ENCODE measurements around the gene LIN28A. TPM values are rescaled to one million over a fixed set of nuclear protein-coding genes. Genes with fewer than 3 reads are reported as not detected.
A peak's percentile ranks its signal among the peaks of the same experiment; 100 is the strongest.

Gene LIN28A
- total RNA-seq, 1 donor from 2014 or later, result not detected

DNA sequence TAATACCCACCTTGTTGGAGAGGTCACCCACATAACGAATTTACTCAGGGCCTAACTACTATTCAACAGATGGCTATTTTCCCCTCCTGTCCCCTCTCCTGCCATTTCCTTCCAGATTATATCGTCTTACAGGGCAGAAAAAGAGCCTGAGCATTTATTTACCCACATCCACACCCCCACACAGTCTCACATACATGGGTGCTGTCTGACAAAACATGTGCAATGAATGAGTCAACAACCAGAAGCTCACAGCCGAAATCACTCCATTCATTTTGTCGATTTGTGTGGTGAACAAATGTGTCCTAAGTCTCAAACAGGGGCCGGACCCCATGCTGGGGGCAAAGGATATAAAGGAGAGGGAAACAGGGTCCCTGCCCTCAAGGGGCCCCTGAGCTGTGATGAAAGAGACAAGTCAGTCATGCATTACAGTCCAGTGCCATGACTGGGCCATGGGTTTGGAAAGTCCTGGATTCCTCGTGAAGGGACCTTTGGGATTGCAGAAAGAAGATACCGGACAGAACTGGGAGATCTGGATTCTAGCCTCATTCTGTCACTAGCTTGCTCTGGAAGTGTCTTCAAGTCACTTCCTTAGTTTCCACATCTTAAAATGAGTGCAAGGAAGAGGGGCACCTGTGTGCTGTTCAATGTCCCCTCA lies 21.7 kb upstream of the LIN28A start:
- DNase-seq, result no peak

- DNase-seq, result no peak
Measured at GRCh38 chr1:26389604-26390247, 20.9 kb upstream of the LIN28A start.

DNA sequence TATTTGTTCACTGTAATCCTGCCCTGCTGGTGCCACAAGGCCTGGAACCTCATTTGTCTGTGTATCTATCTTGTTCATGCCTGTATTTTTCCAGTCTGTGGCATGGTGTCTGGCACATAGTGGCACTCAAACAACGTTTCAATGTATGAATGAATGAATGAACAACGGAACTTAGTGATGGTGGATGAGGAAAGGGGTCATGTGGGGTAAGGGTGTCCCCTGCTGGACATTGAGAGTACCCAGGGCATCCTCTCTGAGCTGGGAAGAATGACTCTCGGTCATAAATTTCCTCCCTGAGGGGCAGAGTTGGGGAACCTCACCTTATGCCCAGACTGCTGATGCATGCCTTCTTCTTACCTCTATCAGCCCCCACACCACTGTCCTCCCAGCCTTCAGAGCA lies 19.2 kb upstream of the LIN28A start:
- DNase-seq, result no peak

DNA sequence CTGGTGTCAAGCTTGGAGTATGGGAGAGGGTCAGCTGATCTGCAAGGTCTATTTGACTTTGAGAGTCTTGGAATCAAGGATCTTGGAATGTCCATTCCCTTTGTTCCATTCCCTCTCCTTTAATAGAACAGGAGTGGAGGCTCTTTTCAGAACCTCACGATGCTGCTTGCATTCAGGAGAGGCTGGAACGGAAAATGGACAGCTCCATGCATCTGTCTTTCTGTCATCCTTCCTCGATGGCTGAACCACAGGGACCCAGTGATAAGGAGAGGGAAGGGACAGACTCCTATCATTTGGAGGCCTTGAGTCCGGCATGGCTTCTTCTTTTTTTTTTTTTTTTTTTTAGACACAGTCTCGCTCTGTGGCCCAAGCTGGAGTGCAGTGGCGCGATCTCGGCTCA lies 14.9 kb upstream of the LIN28A start:
- DNase-seq, result no peak

DNA sequence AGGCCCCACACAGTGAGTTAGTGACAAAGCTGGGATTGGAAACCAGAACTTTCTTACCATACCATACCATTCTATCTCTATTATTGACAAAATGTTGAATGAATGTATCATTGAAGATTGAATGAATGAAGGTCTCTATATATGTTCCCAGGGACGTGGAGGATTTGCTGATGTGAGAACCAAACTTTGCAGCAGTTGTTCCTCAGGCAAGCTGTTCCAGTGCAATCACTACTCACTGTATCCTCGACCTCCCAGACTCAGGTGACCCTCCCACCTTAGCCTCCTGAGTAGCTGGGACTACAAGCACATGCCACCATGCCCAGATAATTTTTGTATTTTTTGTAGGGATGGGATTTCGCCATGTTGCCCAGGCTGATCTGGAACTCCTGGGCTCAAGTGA lies 11.6 kb upstream of the LIN28A start:
- DNase-seq, result no peak

- no peak for DNase-seq
Measured at GRCh38 chr1:26401891-26402290, 8.7 kb upstream of the LIN28A start.

GRCh38 chr1:26403656-26404055 lies 7.0 kb upstream of the LIN28A start:
- no peak for DNase-seq

DNA sequence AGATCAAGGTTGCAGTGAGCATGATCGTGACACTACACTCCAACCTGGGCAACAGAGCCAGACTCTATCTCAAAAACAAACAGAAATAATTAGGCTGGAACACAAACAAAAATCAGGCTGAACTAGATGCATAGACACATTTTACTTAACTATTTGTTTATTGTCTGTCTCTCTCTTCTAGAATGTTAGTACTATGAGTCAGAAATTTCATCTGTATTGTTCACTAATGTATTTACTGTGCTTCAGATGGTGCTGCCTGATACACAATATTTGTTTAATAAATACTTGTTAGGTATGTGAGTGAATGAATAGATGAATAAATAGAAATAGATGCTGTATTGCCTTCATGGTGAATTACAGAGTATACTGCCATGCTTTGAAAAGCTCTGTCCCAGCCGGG lies 6.0 kb upstream of the LIN28A start:
- no peak for DNase-seq

DNA sequence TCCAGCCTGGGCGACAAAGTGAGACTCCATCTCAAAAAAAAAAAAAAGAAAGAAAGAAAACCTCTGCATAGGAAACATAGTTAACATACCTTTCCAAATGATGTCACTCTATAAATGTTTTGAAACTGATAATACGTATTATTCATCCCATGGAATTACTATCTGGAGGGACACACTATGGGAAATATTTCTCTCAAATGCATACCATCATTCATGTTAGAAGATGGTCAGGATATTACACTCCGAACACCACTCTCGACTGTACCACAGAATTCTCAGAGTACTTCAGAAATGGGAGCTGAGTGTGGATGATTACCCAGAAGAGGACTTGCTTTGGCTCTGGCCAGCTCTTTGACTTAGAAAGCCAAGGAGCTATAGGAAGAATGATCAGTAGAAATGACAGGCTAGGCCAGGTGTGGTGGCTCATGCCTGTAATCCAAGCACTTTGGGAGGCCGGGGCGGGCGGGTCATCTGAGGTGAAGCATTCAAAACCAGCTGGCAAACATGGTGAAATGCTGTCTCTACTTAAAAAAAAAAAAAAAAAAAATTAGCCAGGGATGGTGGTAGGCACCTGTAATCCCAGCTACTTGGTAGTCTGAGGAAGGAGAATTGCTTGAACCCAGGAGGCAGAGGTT lies 5.2 kb upstream of the LIN28A start:
- DNase-seq, result no peak

GRCh38 chr1:26408604-26409003 lies 2.0 kb upstream of the LIN28A start:
- peak; percentile 72 for DNase-seq

- no peak for DNase-seq
Measured at GRCh38 chr1:26409191-26409807, 1.3 kb upstream of the LIN28A start.

DNA sequence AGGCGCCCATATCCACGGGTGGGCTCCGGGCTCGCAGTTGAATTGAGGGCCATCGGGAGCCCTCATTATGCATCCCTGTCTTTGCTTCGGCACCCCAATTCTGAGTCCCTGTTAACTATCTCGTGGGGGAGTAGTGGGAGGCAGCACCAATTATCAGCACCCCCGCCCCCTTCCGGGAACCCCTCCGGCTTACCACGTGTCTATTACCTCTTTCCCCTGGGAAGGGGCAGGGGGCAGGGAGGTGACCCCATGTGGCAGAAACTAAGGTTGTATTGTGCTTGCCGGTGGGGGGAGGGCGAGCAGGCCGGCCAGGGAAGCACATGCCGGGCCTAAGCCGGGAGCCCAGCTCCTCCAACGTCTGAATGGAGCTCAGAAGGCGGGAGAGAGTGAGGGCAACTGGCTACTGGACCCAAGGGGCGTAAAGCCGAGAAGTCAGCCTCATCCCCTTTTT lies 1.0 kb downstream of the LIN28A start:
- no peak for DNase-seq

DNA sequence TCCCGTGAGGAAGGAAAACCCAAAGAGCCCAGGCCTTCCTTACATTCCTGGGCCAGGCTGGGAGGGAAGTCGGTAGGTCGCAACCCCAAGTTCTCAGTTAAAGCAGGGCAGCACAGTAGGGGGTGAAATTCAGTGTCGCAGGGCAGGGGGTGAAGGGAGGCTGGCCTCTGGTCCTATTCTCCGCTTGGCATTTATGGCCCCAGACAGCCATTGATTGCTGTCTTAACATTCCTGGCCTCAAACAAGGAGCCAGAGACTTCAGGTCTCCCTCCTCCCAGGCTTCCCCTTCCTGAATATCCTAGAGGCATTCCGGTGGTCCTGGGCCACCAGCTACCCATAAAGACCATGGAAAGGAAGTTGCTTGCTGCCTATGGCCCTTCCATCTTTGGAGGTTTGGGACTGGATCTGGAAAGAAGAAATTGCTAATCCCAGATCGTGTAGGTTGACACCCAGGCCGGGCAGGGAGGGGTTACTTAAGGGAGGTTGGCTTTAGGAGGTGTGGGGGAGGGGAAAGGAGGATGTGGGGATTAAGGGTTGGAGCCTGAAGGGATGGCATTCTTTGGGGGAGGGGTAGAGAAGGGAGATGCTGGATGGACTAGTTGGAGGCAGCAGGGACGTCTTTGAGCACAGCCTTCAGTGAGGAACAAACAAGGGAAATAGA lies 1.7 kb downstream of the LIN28A start:
- DNase-seq, result no peak

DNA sequence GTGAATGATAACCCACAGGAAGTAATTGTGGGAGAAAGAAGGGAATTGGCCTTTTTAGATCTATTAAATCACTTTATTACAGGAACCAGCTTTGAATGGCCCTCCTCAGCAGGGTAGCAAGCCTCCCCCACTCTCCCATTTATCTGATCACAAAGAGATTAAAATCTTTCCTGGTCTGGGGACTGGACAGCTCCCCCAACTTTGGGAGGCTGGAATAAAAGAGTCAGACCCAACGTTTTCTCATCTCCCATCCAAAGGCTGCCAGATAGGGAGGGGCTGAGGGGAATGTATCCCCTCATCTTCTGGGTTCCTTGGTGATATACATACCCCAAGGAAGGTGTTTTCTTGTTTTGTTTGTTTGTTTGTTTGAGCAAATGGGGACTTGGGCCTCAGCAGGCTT lies 2.4 kb downstream of the LIN28A start:
- no peak for DNase-seq

DNA sequence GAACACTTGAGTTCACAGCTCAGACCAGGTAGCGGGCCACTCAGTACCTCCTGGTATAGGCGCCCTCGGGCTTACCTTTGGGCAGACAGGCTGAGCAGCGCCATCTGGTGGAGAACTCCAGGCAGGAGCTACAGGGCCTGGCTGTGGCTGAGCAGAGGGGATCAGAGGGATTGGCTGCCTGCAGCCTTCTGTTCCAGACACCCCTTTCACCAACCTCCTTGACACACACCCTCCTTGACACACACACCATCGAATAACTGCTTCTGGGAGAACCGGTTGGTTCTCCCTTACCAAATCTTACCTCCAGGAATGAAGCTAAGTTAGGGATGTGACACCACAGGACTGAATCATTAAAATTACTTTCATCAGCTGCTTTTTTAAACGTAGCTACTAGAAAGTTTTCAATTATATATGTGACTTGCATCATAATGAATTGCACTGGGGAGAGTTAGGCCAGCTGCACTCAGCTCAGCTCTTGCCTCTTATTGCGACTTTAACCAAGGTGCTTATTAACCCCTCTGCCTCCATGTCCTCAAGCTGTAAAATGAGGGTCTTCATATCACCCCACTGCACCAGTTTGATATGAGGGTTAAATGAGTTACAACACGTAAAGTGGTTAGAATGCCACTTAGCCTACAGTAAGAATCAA lies 6.6 kb downstream of the LIN28A start:
- peak; percentile 16 for DNase-seq

GRCh38 chr1:26418865-26419349 lies 8.3 kb downstream of the LIN28A start:
- no peak for DNase-seq

- no peak for DNase-seq
Measured at GRCh38 chr1:26419494-26419893, 8.9 kb downstream of the LIN28A start.

DNA sequence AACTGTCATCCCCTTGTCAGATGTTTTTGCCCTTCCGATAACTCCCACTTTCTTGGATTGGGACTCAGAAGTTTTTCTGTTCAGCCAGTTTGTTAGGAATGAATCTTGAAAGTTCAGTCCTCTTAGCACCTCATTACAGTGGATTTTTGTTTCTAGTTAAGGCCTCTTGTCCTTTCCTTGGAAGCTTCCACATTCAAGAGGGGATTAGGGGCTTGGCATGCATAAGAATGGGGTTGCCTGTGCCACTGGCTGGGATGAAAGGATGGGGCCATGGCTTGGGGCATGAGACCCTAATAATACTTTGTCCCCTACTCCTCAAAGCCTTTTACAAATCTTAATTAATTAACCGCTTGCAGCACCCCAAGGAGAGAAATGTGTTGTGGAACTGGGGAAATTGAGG lies 19.1 kb downstream of the LIN28A start:
- no peak for DNase-seq

GRCh38 chr1:26431979-26432695 lies 21.5 kb downstream of the LIN28A start, which contains the start of gene DHDDS:
DHDDS (plus strand) TSS chr1:26432321; CDS start chr1:26432946, 625 bp downstream.
- DNase-seq, result peak; percentile 98

DNA sequence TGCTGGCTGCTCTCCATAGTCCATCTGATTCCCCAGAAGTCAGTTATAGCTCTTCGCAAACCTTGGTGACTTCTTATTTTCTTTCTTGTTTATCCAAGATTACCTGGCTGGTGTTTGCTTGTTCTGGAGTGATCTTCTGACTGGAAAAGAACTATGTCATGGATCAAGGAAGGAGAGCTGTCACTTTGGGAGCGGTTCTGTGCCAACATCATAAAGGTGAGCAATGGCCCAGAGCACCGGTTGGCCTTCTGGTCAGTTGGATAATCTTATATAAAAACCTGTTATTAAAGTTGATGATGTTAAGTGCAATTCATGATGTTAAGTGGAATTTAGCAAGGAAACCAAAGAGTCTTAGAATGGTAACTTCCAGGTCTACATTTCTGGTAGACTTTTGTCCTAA lies 22.2 kb downstream of the LIN28A start:
- DNase-seq, result no peak

DNA sequence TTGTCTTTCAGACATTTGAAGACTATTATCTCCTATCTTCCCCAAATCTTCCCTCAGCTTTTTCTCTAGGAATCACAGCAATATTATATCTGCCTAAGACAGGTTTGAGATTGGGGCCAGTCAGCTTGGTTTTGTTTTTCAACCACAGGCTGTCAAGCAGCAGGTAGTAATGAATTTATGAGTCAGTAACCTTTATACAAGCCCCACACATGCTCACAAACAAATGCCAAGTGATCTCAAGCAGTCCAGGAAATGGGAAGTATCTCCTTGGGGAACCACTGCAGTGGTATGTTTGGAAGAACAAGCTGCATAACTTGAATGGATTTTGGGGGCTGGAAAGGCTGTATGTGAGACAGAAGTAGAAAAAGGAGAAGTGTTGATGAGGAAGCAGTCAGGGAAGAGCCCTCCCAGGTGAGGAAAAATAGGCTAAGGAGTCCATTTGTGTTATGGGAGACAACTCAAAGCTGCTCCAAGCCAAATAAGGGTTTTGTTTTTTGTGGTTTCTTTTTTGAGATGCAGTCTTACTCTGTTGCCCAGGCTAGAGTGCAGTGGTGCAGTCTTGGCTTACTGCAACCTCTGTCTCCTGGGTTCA lies 23.6 kb downstream of the LIN28A start:
- no peak for DNase-seq
